AG09309 (cell line): ENCODE measurements around the gene PJA1.

ENCODE experiments used
- DNase-seq: peaks from one replicate; pipeline ENCODE4 v3.0.0-alpha.2; 2010; ENCODE audit warnings: low read depth
- H3K4me3 ChIP-seq: 2 replicates; pipeline ENCODE4 v1.5.1; 2011; ENCODE audit warnings: mild to moderate bottlenecking, low read depth, low read length, moderate library complexity; ENCODE audit not compliant: control insufficient read depth
- CTCF ChIP-seq: IDR thresholded peaks from 2 replicates; pipeline ENCODE4 v1.5.1; 2011; ENCODE audit warnings: mild to moderate bottlenecking, low read depth, low read length, inconsistent platforms; ENCODE audit not compliant: insufficient read depth, control insufficient read depth; ENCODE audit errors: missing control alignments

Gene PJA1

GRCh38 chrX:69197690-69198089 is 32.4 kb upstream of the PJA1 start:
- no peak for DNase-seq
- H3K4me3 ChIP-seq: no peak overlapping the region
- no peak for TF ChIP-seq CTCF

GRCh38 chrX:69196666-69197065 is 31.4 kb upstream of the PJA1 start:
- TF ChIP-seq CTCF: no peak
- no peak overlapping the region for H3K4me3 ChIP-seq
- no peak for DNase-seq

- no peak for DNase-seq
- no peak for TF ChIP-seq CTCF
- no peak overlapping the region for H3K4me3 ChIP-seq
Observed at GRCh38 chrX:69195810-69196209, 30.6 kb upstream of the PJA1 start.

- no peak for DNase-seq
- H3K4me3 ChIP-seq: no peak overlapping the region
- no peak for TF ChIP-seq CTCF
Observed at GRCh38 chrX:69195192-69195591, 29.9 kb upstream of the PJA1 start.

GRCh38 chrX:69192603-69193002 is 27.4 kb upstream of the PJA1 start:
- DNase-seq: no peak
- H3K4me3 ChIP-seq: no peak overlapping the region
- no peak for TF ChIP-seq CTCF

DNA sequence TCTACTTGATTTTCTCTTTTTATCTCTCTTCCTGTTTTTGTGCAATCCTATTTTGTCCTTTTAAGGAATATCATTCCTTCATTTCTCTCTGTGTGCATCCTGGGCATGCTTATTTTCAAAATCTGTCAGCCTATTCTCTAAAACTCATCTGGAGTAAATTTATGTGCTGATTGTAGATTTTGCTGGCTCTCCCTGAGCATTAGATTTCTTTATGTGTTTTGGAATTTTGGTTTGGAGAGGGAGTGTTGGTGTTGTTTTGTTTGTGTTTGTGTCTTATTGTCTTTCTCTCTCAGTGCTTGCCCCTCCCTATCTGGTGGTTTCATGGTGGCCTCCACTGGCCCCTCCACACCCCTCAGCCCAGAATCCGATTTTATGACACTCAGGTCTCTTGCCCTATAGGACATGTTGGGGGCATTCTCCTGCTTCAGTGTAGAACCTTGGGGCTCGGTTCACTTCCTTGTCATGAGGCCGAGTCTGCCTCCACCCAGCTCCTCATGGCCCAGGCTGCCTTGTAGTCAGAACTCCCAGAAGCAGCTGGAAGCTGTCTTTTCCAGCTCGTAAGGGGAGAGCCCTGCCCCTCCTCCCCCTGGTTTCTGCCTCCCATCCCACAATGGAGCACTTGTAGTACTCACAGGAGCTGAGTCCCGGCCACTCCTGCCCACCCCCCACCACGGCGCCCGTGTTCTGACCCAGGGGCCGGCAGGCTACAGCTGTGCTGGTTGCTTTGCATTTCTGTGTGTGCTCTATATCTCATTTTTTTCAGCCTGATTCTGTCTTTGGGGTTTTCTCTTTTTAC is 24.5 kb upstream of the PJA1 start:
- TF ChIP-seq CTCF: no peak
- no peak overlapping the region for H3K4me3 ChIP-seq

More for the DNA sequence above, 24.5 kb upstream of the PJA1 start:
- DNase-seq: no peak
